Measurements from ENCODE around the gene ARIH2. TPM values are rescaled to one million over a fixed set of nuclear protein-coding genes. Genes with fewer than 3 reads are reported as not detected.
A peak's percentile ranks its signal among the peaks of the same experiment; 100 is the strongest.

ARIH2 gene
- total RNA-seq, 5 donors from 2014 or later (not counting 1 experiment from before 2014, with no cell fraction given), result 136 to 163 (median 153) TPM

GRCh38 chr3:48970586-48970985, 51.9 kb downstream of the ARIH2 start:
- ChIA-PET POLR2A (no interaction called here), CTCF (interaction anchor here in 1 of 2 donors (0.9 kb wide), 1 partner anchor 10 kb away, joined by 3 read pairs; no protein-coding TSS in a partner anchor)
- no peak overlapping the region for H3K27ac ChIP-seq (ENCODE audit: low read length)
- peaks cover 0 to 5% of the 10 kb centered on the region in 2 experiments for H3K4me1 ChIP-seq (ENCODE audit: control insufficient read depth in 1 of 2, extremely low read depth in 1 of 2, insufficient read depth in 2 of 2, low read length in 2 of 2)
- no peaks in the 10 kb centered on the region for H3K27me3 ChIP-seq (replicated peaks in 1 of 2; ENCODE audit: control insufficient read depth in 2 of 2, extremely low read depth in 1 of 2, insufficient read depth in 2 of 2, low read length in 1 of 2)
- no peak for DNase-seq
- ATAC-seq (replicated peaks in 1 of 4), result no peak
- Mint-ChIP-seq H3K27me3 (no peaks in the 10 kb centered on the region), H3K9me3 (no peaks in the 10 kb centered on the region), H3K27ac (no peak overlapping the region), H3K4me1 (peaks cover 3 to 15% (median 9%) of the 10 kb centered on the region in 3 donors), H3K4me3 (no peak overlapping the region), H3K36me3 (peaks cover 53% of the 10 kb centered on the region)
- peaks cover 17 to 76% of the 10 kb centered on the region in 2 donors for H3K36me3 ChIP-seq (ENCODE audit: control insufficient read depth in 2 of 2, extremely low read depth in 1 of 2, insufficient read depth in 1 of 2, low read length in 1 of 2)
- no peak overlapping the region for H3K4me3 ChIP-seq (ENCODE audit: control insufficient read depth in 1 of 2, extremely low read depth in 1 of 2, low read length in 1 of 2)
- no peaks in the 10 kb centered on the region for H3K9me3 ChIP-seq
- 100% methylated on average over 3 of the region's 6 CpGs for whole genome bisulfite sequencing (ENCODE audit: insufficient coverage)

- ChIA-PET POLR2A (no interaction called here), CTCF (interaction anchor here in 1 of 2 donors (0.7 to 1.8 kb wide), 2 partner anchors 13 to 359 kb away, joined by 4 read pairs; no protein-coding TSS in a partner anchor)
These were observed 55.6 kb downstream of the ARIH2 start for GRCh38 chr3:48974076-48974864.

GRCh38 chr3:48979451-48979850, 60.8 kb downstream of the ARIH2 start:
- POLR2A ChIA-PET, result no interaction called here
- H3K9me3 Mint-ChIP-seq, result no peaks in the 10 kb centered on the region

More at GRCh38 chr3:48974076-48974864, 55.6 kb downstream of the ARIH2 start:
- Mint-ChIP-seq H3K27me3 (no peaks in the 10 kb centered on the region), H3K27ac (no peak overlapping the region), H3K36me3 (peaks cover 51% of the 10 kb centered on the region), H3K4me3 (no peak overlapping the region), H3K9me3 (no peaks in the 10 kb centered on the region), H3K4me1 (no peaks in the 10 kb centered on the region)
- no peak for ATAC-seq (replicated peaks in 1 of 4)
- H3K4me1 ChIP-seq (ENCODE audit: control insufficient read depth in 1 of 2, extremely low read depth in 1 of 2, insufficient read depth in 2 of 2, low read length in 2 of 2), result no peaks in the 10 kb centered on the region
- H3K4me3 ChIP-seq (ENCODE audit: control insufficient read depth in 1 of 2, extremely low read depth in 1 of 2, low read length in 1 of 2), result no peak overlapping the region
- WGBS (ENCODE audit: insufficient coverage), result 87% methylated on average over 5 of the region's 10 CpGs
- DNase-seq, result no peak
- H3K36me3 ChIP-seq (ENCODE audit: control insufficient read depth in 2 of 2, extremely low read depth in 1 of 2, insufficient read depth in 1 of 2, low read length in 1 of 2), result peaks cover 9 to 81% of the 10 kb centered on the region in 2 donors
- no peaks in the 10 kb centered on the region for H3K9me3 ChIP-seq
- H3K27me3 ChIP-seq (replicated peaks in 1 of 2; ENCODE audit: control insufficient read depth in 2 of 2, extremely low read depth in 1 of 2, insufficient read depth in 2 of 2, low read length in 1 of 2), result no peaks in the 10 kb centered on the region
- no peak overlapping the region for H3K27ac ChIP-seq (ENCODE audit: low read length)

GRCh38 chr3:48980295-48980694, 61.7 kb downstream of the ARIH2 start:
- H3K4me1 Mint-ChIP-seq, result no peaks in the 10 kb centered on the region
- POLR2A ChIA-PET, result no interaction called here

More at GRCh38 chr3:48979451-48979850, 60.8 kb downstream of the ARIH2 start:
- no peaks in the 10 kb centered on the region for H3K27me3 ChIP-seq (replicated peaks in 1 of 2; ENCODE audit: control insufficient read depth in 2 of 2, extremely low read depth in 1 of 2, insufficient read depth in 2 of 2, low read length in 1 of 2)
- DNase-seq, result no peak
- peaks cover 14 to 79% of the 10 kb centered on the region in 2 donors for H3K36me3 ChIP-seq (ENCODE audit: control insufficient read depth in 2 of 2, extremely low read depth in 1 of 2, insufficient read depth in 1 of 2, low read length in 1 of 2)
- peaks cover 51% of the 10 kb centered on the region for H3K36me3 Mint-ChIP-seq
- H3K27ac Mint-ChIP-seq, result peak overlapping the region in 1 of 2 donors; percentile 8
- no peaks in the 10 kb centered on the region for H3K4me1 ChIP-seq (ENCODE audit: control insufficient read depth in 1 of 2, extremely low read depth in 1 of 2, insufficient read depth in 2 of 2, low read length in 2 of 2)
- H3K9me3 ChIP-seq, result no peaks in the 10 kb centered on the region
- 100% methylated on average over 1 of the region's 3 CpGs for WGBS (ENCODE audit: insufficient coverage)
- H3K4me3 Mint-ChIP-seq, result no peak overlapping the region
- no peak overlapping the region for H3K27ac ChIP-seq (ENCODE audit: low read length)
- no peak overlapping the region for H3K4me3 ChIP-seq (ENCODE audit: control insufficient read depth in 1 of 2, extremely low read depth in 1 of 2, low read length in 1 of 2)
- H3K4me1 Mint-ChIP-seq, result no peaks in the 10 kb centered on the region
- CTCF ChIA-PET, result no interaction called here
- no peaks in the 10 kb centered on the region for H3K27me3 Mint-ChIP-seq
- ATAC-seq (replicated peaks in 1 of 4), result no peak

GRCh38 chr3:48982016-48982415, 63.4 kb downstream of the ARIH2 start:
- ATAC-seq (replicated peaks in 1 of 4), result no peak
- H3K27ac ChIP-seq (ENCODE audit: low read length), result no peak overlapping the region
- ChIA-PET POLR2A (no interaction called here), CTCF (no interaction called here)
- H3K36me3 Mint-ChIP-seq, result peaks cover 38% of the 10 kb centered on the region
- H3K9me3 Mint-ChIP-seq, result no peaks in the 10 kb centered on the region
- peaks cover 17 to 76% of the 10 kb centered on the region in 2 donors for H3K36me3 ChIP-seq (ENCODE audit: control insufficient read depth in 2 of 2, extremely low read depth in 1 of 2, insufficient read depth in 1 of 2, low read length in 1 of 2)
- H3K9me3 ChIP-seq, result no peaks in the 10 kb centered on the region
- peaks cover 0 to under 1% of the 10 kb centered on the region in 2 experiments for H3K4me1 ChIP-seq (ENCODE audit: control insufficient read depth in 1 of 2, extremely low read depth in 1 of 2, insufficient read depth in 2 of 2, low read length in 2 of 2)
- no peaks in the 10 kb centered on the region for H3K27me3 Mint-ChIP-seq
- no peak overlapping the region for H3K4me3 ChIP-seq (ENCODE audit: control insufficient read depth in 1 of 2, extremely low read depth in 1 of 2, low read length in 1 of 2)
- no peaks in the 10 kb centered on the region for H3K27me3 ChIP-seq (replicated peaks in 1 of 2; ENCODE audit: control insufficient read depth in 2 of 2, extremely low read depth in 1 of 2, insufficient read depth in 2 of 2, low read length in 1 of 2)
- DNase-seq, result no peak
- H3K27ac Mint-ChIP-seq, result no peak overlapping the region
- H3K4me1 Mint-ChIP-seq, result peaks cover 0 to 5% (median 0%) of the 10 kb centered on the region in 3 donors
- no peak overlapping the region for H3K4me3 Mint-ChIP-seq

More at GRCh38 chr3:48980295-48980694, 61.7 kb downstream of the ARIH2 start:
- Histone ChIP-seq H3K4me1 (ENCODE audit: control insufficient read depth in 1 of 2, extremely low read depth in 1 of 2, insufficient read depth in 2 of 2, low read length in 2 of 2) (no peaks in the 10 kb centered on the region), H3K27me3 (replicated peaks in 1 of 2; ENCODE audit: control insufficient read depth in 2 of 2, extremely low read depth in 1 of 2, insufficient read depth in 2 of 2, low read length in 1 of 2) (no peaks in the 10 kb centered on the region), H3K9me3 (no peaks in the 10 kb centered on the region), H3K36me3 (ENCODE audit: control insufficient read depth in 2 of 2, extremely low read depth in 1 of 2, insufficient read depth in 1 of 2, low read length in 1 of 2) (peaks cover 19 to 78% of the 10 kb centered on the region in 2 donors), H3K27ac (ENCODE audit: low read length) (no peak overlapping the region), H3K4me3 (ENCODE audit: control insufficient read depth in 1 of 2, extremely low read depth in 1 of 2, low read length in 1 of 2) (no peak overlapping the region)
- ATAC-seq (replicated peaks in 1 of 4) (no peak), DNase-seq (no peak)
- Mint-ChIP-seq H3K4me3 (no peak overlapping the region), H3K27me3 (no peaks in the 10 kb centered on the region), H3K27ac (peak overlapping the region in 1 of 2 donors; percentile 24), H3K36me3 (peaks cover 44% of the 10 kb centered on the region), H3K9me3 (no peaks in the 10 kb centered on the region)
- CTCF ChIA-PET, result no interaction called here
- WGBS (ENCODE audit: insufficient coverage), result 90% methylated on average over 2 of the region's 4 CpGs

GRCh38 chr3:48982686-48983085, 64.0 kb downstream of the ARIH2 start:
- peaks cover 38% of the 10 kb centered on the region for H3K36me3 Mint-ChIP-seq
- Histone ChIP-seq H3K9me3 (no peaks in the 10 kb centered on the region), H3K36me3 (ENCODE audit: control insufficient read depth in 2 of 2, extremely low read depth in 1 of 2, insufficient read depth in 1 of 2, low read length in 1 of 2) (peaks cover 17 to 70% of the 10 kb centered on the region in 2 donors), H3K27me3 (replicated peaks in 1 of 2; ENCODE audit: control insufficient read depth in 2 of 2, extremely low read depth in 1 of 2, insufficient read depth in 2 of 2, low read length in 1 of 2) (no peaks in the 10 kb centered on the region), H3K4me3 (ENCODE audit: control insufficient read depth in 1 of 2, extremely low read depth in 1 of 2, low read length in 1 of 2) (no peak overlapping the region), H3K4me1 (ENCODE audit: control insufficient read depth in 1 of 2, extremely low read depth in 1 of 2, insufficient read depth in 2 of 2, low read length in 2 of 2) (peaks cover 0 to 5% of the 10 kb centered on the region in 2 experiments), H3K27ac (ENCODE audit: low read length) (no peak overlapping the region)
- H3K27ac Mint-ChIP-seq, result no peak overlapping the region
- ChIA-PET POLR2A (no interaction called here), CTCF (no interaction called here)
- WGBS (ENCODE audit: insufficient coverage), result 95% methylated on average over 5 of the region's 5 CpGs
- H3K4me3 Mint-ChIP-seq, result no peak overlapping the region
- H3K4me1 Mint-ChIP-seq, result peaks cover 2 to 6% (median 3%) of the 10 kb centered on the region in 3 donors
- no peaks in the 10 kb centered on the region for H3K9me3 Mint-ChIP-seq
- no peak for ATAC-seq (replicated peaks in 1 of 4)
- no peaks in the 10 kb centered on the region for H3K27me3 Mint-ChIP-seq
- DNase-seq, result no peak

Data from T-cell (primary cell).